NCI-H226 (cell line): Measurements from ENCODE around the gene HHATL.

Source experiments
- DNase-seq: peaks from one replicate; pipeline ENCODE4 v3.0.0-alpha.2; 2015

HHATL gene

DNA sequence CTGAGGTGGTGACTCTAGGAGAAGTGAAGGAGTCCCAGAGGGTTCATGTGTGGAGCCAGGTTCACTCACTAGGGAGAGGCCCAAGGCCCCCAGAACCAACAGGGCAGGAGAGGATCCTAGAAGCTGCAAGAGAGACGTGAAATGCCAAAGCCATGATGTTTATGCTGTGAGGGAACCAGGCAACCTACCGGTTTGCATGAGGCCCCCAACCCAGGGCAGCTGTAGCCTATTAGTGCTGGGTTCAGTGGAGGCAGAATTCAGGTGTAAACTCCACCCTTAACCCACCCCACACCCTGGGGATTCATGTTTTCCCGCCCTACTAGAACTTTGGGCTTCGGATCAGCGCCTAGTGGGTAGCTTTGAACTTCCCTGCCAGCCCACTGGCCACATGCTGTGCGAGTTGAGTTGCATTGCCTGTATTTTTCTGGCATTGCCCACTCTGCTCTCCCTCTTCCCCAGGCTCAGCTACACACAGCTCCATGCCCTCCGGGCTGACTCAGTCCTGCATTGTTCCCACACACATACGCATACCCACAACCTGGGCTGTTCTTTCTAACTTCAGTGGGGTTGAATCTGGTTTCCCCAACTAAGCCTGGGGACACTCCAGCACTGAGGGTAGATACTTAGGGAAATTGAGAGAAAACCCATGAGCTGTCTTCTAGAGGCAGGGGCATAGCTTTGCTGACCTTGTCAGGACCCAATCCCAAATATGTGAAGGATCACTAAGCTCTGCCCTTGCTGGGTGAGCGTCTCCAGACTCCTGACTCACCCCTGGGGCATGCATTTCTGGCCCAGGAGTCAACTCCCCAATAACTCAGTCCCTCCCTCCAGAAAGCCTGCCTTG, 51.1 kb downstream of the HHATL start:
- DNase-seq, result peak; percentile 90

DNA sequence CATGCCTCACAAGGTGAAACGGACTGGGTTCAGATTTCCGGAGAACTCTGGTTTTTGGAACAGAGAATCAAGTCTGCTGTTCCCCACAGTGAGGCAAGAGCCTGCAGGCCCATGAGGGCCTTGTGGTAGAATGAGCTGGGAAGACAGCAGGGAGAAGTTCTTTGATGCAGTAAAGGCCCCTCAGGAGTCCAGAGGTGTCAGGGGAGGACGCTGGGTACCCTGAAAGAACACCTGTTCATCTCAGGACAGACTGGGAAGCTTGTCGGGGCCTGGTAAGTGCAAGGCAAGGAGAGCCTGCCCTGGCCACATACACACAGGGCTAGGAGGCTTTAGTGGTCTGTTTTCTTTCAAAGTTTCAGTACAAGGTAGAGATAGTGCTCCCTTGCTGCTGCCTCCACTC, 52.8 kb downstream of the HHATL start:
- no peak for DNase-seq

DNA sequence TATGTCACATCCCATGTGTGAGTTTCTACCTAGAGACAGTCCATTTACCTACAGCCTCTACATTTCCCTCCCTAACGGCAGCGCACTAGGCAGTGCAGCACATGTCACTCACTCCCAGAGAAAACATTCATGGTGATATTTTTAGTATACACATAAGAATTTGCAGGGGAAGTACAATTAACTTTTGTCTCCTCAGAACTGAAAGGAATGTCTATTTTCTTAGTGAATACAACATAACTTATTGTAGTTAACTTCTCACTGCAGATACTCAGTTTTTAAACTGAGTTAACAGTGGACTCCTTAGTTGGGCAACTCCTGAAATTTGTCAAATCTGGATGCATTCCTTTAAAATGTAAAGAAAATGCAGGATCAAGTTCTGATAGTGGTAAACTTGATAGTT, 53.6 kb downstream of the HHATL start:
- DNase-seq, result no peak

DNA sequence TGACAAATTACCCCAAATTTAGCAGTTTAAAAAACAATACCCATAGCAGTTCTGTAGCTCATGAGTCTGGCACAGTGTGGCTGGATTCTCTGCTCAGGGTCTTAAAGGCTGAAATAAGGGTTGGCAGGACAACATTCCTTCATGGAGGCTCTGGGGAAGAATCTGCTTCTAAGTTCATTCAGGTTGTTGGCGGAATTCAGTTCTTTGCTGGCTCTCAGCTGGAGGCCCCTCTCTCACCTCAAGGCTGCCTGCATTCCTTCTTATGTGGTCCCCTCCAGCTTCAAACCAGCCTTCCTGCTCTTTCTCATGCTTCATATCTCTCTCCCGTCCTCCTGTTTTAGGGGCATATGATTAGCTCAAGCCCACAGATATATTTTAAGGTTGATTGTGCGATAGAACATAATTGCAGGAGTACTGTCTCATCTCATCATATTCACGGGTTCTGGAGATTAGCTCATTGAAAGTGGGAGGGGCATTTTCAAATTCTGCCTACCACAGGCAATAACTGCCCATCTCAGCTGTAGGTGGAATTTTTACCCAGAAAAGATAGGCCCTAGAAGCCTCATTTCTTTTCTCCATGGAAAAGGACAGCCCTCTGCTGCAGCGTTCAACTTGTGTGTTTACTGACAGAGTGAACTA, 54.7 kb downstream of the HHATL start:
- DNase-seq, result no peak
